Measurements from ENCODE around the gene NXT2.
A peak's percentile ranks its signal among the peaks of the same experiment; 100 is the strongest.
"Not testable (repeated sequence)": the region's sequence is repeated elsewhere in the genome, so short reads cannot be mapped to it uniquely, and the experiment has no call there.

NXT2 gene
- total RNA-seq, result 8.4 to 12.2 reads per million in 2 donors

GRCh38 chrX:109536439-109537323 lies at the start of gene NXT2:
Gene NXT2 (plus strand): TSS chrX:109536844. CDS start chrX:109537007, 163 bp downstream.
- peak; percentile 74 for DNase-seq

DNA sequence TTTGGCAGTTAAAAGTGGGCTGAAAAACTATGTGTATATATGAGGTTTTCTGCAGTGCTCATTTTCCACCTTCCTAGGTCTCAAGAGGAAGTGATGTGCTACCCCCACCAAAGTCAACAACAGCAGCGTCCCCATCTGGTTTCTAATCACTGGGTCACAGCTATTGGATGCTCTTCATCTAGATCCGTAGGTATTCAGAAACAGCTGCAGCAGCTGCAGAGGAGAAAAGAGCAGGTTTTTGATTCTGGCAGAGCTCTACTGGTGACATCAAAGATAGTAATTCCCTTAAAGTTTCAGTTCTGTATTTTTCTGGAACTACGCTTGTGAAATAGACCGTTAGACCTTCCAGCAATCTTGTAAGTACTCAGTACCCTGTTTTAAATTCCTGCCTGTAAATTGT lies 49.0 kb upstream of the NXT2 start:
- no peak for DNase-seq

DNA sequence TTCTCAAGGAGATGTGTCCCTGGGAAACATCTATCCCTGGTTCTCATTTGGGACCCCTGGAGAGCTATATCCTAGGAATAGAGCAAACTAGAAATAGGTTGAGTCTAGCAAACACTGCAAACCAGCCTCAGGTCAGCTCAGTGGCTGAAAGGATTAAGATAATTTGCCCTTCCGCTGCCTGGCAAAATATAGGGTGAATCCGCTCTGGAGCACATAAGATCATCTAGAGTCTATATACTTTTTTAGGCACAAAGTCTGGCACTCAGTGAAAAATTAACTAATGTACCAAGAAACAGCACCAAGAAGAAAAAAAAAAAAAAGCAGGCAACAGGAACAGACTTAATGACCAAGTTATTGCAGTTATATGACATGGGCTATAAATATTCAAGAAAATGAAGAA lies 47.5 kb upstream of the NXT2 start:
- DNase-seq, result no peak

GRCh38 chrX:109498434-109498833 lies 38.2 kb upstream of the NXT2 start:
- no peak for DNase-seq

- no peak for DNase-seq
Measured at GRCh38 chrX:109501176-109501575, 35.5 kb upstream of the NXT2 start.

GRCh38 chrX:109508915-109509314 lies 27.7 kb upstream of the NXT2 start:
- no peak for DNase-seq

DNA sequence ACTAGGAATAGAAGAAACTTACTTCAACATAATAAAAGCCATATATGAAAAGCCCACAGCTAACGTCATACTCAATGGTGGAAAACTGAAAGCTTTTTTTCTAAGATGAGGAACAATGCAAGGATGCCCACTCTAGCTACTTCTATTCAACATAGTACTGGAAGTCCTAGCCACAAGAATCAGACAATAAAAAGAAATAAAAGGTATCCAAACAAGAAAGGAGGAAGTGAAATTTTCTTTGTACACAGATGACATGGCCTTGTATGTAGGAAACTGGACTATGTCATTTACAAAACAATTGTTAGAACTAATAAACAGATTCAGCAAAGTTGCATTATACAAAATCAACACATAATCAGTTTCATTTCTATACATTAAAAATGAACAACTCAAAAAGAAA lies 25.5 kb upstream of the NXT2 start:
- no peak for DNase-seq

GRCh38 chrX:109519001-109519400 lies 17.6 kb upstream of the NXT2 start:
- DNase-seq, result no peak

DNA sequence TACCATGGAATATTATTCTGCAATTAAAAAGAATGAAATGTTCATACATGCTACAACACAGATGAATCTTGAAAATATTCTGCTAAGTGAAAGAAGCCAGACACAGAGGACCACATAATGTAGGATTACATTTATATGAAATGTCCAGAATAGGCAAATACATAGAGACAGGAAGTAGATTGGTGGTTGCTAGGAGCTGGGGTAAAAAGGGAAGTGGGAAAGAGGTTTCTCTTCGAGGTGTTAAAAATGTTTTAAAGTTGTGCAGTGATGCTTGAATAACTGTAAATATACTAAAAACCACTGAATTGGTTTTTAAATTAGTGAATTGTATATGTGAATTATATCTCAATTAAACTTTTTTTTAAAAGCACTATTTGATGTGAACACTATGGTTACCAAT lies 3.6 kb upstream of the NXT2 start:
- DNase-seq, result no peak

DNA sequence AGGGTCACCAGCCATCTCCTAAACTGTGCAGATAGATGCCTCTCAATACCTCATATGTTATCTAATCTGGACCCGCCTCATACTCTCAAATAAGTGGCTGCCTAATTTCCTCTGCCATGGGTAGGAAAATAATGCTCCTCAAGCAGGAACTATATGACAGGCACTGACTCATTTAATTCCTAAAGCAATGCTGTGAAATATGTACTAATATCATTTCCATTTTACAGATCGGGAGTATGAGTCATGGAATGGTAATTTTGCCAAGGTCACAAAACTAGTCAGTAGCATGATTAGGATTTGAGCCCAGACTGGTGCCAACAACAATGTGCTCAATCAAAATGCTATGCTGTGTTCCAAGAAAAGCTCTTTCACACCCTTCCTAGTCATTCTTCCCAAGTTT lies 3.0 kb upstream of the NXT2 start:
- DNase-seq, result no peak

DNA sequence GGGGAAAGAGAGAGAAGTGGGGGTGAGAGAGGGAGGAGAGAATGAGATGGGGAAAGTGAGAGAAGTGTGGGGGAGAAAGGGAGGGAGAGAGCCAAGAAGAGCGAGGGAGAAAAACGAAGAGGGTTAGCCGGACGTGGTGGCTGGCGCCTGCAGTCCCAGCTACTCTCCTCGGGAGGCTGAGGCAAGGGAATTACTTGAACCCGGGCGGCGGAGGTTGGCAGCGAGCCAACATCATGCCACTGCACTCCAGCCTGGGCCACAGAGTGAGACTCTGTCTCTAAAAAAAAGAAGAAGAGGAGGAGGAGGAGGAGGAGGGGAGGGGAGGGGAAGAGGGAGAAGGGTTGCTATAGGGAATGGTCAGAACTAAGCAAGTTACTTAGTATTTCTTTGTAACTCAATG lies 1.7 kb upstream of the NXT2 start:
- DNase-seq, result no peak

DNA sequence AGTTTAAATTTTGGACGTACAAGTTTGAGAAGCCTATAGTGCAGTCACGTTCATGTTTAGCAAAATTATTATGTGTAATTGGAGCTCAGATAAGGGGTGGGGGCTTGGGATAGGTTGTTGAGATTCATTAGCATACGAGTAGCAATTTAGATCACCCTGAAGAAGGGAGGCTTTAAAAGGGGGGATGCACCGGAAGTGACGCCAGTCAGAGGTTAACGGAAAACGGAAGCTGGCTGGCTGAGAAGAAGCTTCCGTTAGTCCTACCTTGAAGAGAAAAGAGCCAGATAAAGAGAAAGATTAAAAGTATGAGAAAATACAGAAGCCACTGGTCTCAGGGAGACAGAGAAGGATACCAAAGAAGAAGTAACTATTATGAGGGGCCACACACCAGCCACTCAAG lies 1.1 kb upstream of the NXT2 start:
- DNase-seq, result no peak

DNA sequence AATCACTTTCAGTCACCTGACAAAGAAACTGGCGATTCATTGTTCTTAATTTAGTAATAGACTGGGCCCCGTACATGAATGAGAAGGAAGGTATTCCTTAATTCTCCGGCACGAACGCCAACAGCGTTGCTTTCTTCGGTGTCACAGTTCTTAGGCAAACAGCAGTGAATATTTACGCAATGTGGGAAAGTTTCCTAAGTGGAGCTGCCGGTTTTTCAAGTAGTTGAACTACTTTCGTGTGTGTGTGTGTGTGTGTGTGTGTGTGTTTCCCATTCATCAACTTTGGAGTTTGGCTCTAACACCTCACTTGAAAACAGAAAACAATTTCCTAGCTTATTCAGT lies 651 bp downstream of the NXT2 start:
- no peak for DNase-seq

DNA sequence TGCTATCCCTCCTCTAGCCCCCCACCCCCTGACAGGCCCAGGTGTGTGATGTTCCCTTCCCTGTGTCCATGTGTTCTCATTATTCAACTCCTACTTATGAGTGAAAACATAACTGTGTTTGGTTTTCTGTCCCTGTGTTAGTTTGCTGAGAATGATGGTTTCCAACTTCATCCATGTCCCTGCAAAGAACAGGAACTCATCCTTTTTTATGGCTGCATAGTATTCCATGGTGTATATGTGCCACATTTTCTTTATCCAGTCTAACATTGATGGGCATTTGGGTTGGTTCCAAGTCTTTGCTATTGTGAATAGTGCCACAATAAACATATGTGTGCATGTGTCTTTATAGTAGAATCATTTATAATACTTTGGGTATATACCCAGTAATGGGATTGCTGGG lies 2.4 kb downstream of the NXT2 start:
- DNase-seq, result not testable (repeated sequence)

- DNase-seq, result no peak
Measured at GRCh38 chrX:109553862-109554261, 17.2 kb downstream of the NXT2 start.

- not testable (repeated sequence) for DNase-seq
Measured at GRCh38 chrX:109576083-109576482, 39.4 kb downstream of the NXT2 start.

- no peak for DNase-seq
Measured at GRCh38 chrX:109577055-109577454, 40.4 kb downstream of the NXT2 start.

DNA sequence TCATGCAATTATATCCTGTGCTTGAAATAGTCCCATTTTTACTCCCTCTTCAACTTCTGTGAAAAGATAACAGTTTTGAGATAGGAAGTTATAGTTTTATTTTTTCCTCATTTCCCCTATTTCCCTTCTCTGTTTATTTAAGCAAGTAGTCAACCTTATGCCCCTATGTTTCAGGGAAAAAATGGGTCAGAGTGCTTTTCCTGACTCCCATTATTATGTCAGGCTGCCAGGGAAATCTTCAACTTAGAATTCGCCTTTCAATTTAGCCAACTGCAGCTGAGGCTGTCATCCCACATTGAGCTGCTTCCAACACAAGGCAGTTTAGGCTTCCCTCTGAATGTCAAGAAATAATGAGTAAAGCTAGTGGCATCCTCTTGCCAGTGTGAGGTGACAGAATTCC lies 42.3 kb downstream of the NXT2 start:
- no peak for DNase-seq

DNA sequence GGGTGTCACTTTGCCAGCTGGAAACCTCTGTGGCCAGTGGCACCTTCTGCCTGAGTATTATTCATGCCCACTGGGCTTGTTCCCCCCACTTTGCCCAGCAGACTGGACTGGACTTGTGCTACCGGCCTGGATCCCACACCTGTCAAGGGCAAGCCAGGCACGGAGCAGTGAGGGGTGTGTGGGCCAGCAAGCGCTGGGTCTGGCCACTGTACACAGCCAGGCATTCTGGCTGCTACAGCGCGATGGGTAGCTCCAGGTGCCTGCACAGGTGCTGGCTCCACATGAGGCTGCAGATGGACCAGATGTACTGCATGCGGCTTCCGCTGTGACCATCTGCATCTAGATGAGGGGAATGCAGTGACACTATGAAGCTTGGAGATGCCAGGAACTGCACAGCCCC lies 48.8 kb downstream of the NXT2 start:
- DNase-seq, result no peak

- DNase-seq, result no peak
Measured at GRCh38 chrX:109590176-109590575, 53.5 kb downstream of the NXT2 start.
